Neural cell (in vitro differentiated cells): ENCODE data around the gene FUT9.

Experiments used
- EZH2 ChIP-seq: fragments of 200-600, 300-800 bp; shearing (Covaris generic), sonication (generic); IDR thresholded peaks from 2 replicates; pipeline ENCODE4 v1.6.1; 2014; ENCODE audit warnings: antibody characterized with exemption, low read length, borderline replicate concordance, mild to moderate bottlenecking; ENCODE audit not compliant: insufficient read depth, poor library complexity, severe bottlenecking
- MXI1 ChIP-seq: fragments of 450-650 bp; conservative IDR thresholded peaks from 2 replicates; pipeline ENCODE4 v1.6.1; 2014; ENCODE audit warnings: antibody characterized with exemption, mild to moderate bottlenecking; ENCODE audit not compliant: poor library complexity, severe bottlenecking
- TF ChIP-seq, protein P1 (sequence below): fragments of 450-650 bp; IDR thresholded peaks from 2 replicates; pipeline ENCODE4 v1.5.1; 2014; ENCODE audit warnings: antibody characterized with exemption, mild to moderate bottlenecking, moderate library complexity; ENCODE audit not compliant: poor library complexity, severe bottlenecking

DNA sequence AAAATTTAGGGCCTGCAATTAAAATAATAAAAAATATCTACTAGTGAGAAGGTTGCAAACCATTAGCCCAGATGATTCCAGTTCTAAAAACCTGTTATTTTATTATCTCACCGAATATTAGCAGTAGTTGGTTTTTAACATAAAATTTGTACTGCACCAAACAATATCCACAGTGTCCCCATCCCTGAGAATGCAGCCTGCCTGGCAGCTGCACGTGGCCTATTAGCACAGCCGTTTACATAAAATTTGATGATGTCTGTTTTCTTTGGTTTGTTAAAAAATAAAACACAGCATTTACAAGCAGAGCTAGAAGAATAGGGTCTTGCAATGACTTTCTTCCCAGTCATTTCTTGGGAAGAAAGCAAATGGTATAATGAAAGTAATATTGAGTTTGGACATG lies 58.2 kb downstream of the FUT9 start:
- TF ChIP-seq, protein P1, sequence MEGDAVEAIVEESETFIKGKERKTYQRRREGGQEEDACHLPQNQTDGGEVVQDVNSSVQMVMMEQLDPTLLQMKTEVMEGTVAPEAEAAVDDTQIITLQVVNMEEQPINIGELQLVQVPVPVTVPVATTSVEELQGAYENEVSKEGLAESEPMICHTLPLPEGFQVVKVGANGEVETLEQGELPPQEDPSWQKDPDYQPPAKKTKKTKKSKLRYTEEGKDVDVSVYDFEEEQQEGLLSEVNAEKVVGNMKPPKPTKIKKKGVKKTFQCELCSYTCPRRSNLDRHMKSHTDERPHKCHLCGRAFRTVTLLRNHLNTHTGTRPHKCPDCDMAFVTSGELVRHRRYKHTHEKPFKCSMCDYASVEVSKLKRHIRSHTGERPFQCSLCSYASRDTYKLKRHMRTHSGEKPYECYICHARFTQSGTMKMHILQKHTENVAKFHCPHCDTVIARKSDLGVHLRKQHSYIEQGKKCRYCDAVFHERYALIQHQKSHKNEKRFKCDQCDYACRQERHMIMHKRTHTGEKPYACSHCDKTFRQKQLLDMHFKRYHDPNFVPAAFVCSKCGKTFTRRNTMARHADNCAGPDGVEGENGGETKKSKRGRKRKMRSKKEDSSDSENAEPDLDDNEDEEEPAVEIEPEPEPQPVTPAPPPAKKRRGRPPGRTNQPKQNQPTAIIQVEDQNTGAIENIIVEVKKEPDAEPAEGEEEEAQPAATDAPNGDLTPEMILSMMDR, result no peak
- no peak for TF ChIP-seq EZH2
- TF ChIP-seq MXI1, result no peak
